Measurements from ENCODE around the gene GATB.

GRCh38 chr4:151679231-151679630, 81.6 kb downstream of the GATB start:
- no peak for TF ChIP-seq CTCF (IDR thresholded peaks at IDR 0.05)
- TF ChIP-seq EZH2 (IDR thresholded peaks at IDR 0.05; ENCODE audit: borderline replicate concordance, insufficient read depth, low read depth, low read length, poor library complexity, severe bottlenecking): no peak
